CD8-positive, alpha-beta memory T cell (primary cell): ENCODE measurements around the gene MTCH2. TPM values are rescaled to one million over a fixed set of nuclear protein-coding genes. Genes with fewer than 3 reads are reported as not detected.

Experiments used
- polyA plus RNA-seq: library from polyadenylated mRNA; unstranded; fragments of 300-500 nt; fragmentation: Illumina TruSeq; gene quantifications from one replicate; pipeline ENCODE4 v1.2.3, GENCODE V29; 2021
- total RNA-seq, 2 experiments: library from RNA; stranded (reverse); gene quantifications; one replicate each; pipeline ENCODE4 v1.2.3, GENCODE V29; 2021

Gene MTCH2
- total and polyA plus RNA-seq, 3 experiments from 2014 or later, result 63.7 to 131 (median 124) TPM

Other genes with a start within 250 kb of the MTCH2 start
- gene SLC39A13, start 234.0 kb downstream of the MTCH2 start, total RNA-seq, result 10 to 100 TPM; 20.2 to 23.4 TPM
- gene SLC39A13, start 234.0 kb downstream of the MTCH2 start, polyA plus RNA-seq, result 39.4 TPM
- gene PSMC3, start 216.1 kb downstream of the MTCH2 start, total RNA-seq, result 100 to 1,000 TPM; 200 to 219 TPM
- 118 TPM for gene PSMC3, start 216.1 kb downstream of the MTCH2 start, polyA plus RNA-seq
- gene RAPSN, start 193.4 kb downstream of the MTCH2 start, total RNA-seq, result under 1 TPM; 0.29 to 0.79 TPM
- gene RAPSN, start 193.4 kb downstream of the MTCH2 start, polyA plus RNA-seq, result not detected
- gene CELF1, start 89.4 kb downstream of the MTCH2 start, total RNA-seq, result 100 to 1,000 TPM; 160 to 168 TPM
- gene CELF1, start 89.4 kb downstream of the MTCH2 start, polyA plus RNA-seq, result 80.8 TPM
- 10 to 100 TPM; 53.3 to 53.8 TPM for gene PTPMT1, start 77.0 kb downstream of the MTCH2 start, total RNA-seq
- 71.2 TPM for gene PTPMT1, start 77.0 kb downstream of the MTCH2 start, polyA plus RNA-seq
- 10 to 100 TPM; 24.8 to 26.4 TPM for gene KBTBD4, start 63.6 kb downstream of the MTCH2 start, total RNA-seq
- gene KBTBD4, start 63.6 kb downstream of the MTCH2 start, polyA plus RNA-seq, result 46.5 TPM
- 100 to 1,000 TPM; 147 to 157 TPM for gene NDUFS3, start 63.5 kb downstream of the MTCH2 start, total RNA-seq
- gene NDUFS3, start 63.5 kb downstream of the MTCH2 start, polyA plus RNA-seq, result 98.9 TPM
- under 1 TPM in 1 of 2 experiments, not detected in 1; 0.20 TPM for gene FAM180B, start 55.9 kb downstream of the MTCH2 start, total RNA-seq
- not detected for gene FAM180B, start 55.9 kb downstream of the MTCH2 start, polyA plus RNA-seq
- under 1 TPM in 1 of 2 experiments, not detected in 1; 0.18 TPM for gene C1QTNF4, start 48.1 kb downstream of the MTCH2 start, total RNA-seq
- not detected for gene C1QTNF4, start 48.1 kb downstream of the MTCH2 start, polyA plus RNA-seq
- gene AGBL2, start 72.8 kb upstream of the MTCH2 start, total RNA-seq, result 1 to 10 TPM; 2.6 to 2.9 TPM
- 1.0 TPM for gene AGBL2, start 72.8 kb upstream of the MTCH2 start, polyA plus RNA-seq
- gene FNBP4, start 124.8 kb upstream of the MTCH2 start, total RNA-seq, result 100 to 1,000 TPM; 103 to 110 TPM
- gene FNBP4, start 124.8 kb upstream of the MTCH2 start, polyA plus RNA-seq, result 40.4 TPM
- gene NUP160, start 205.8 kb upstream of the MTCH2 start, total RNA-seq, result 10 to 100 TPM; 65.1 to 69.9 TPM
- gene NUP160, start 205.8 kb upstream of the MTCH2 start, polyA plus RNA-seq, result 30.0 TPM